SU-DHL-6 (cell line): ENCODE measurements around the gene GATD1.

Source experiments
- CTCF ChIP-seq: fragments of 200-600 bp; sonication (generic); IDR thresholded peaks from one replicate; pipeline ENCODE4 v1.5.1; 2017; ENCODE audit warnings: antibody characterized with exemption, mild to moderate bottlenecking, low read length, moderate library complexity; ENCODE audit not compliant: insufficient read depth, poor library complexity, severe bottlenecking
- EZH2phosphoT487 ChIP-seq: fragments of 200-600 bp; sonication (generic), shearing (Covaris generic); conservative IDR thresholded peaks from 2 replicates; pipeline ENCODE4 v1.6.1; 2018; ENCODE audit warnings: mild to moderate bottlenecking, antibody characterized with exemption, low read length, moderate library complexity, mixed read lengths

GRCh38 chr11:765802-766091, 11.5 kb downstream of the GATD1 start:
- TF ChIP-seq CTCF (no peak), EZH2phosphoT487 (no peak)
